Bronchial epithelial cell (primary cell): Measurements from ENCODE around the gene FAIM2. TPM values are rescaled to one million over a fixed set of nuclear protein-coding genes. Genes with fewer than 3 reads are reported as not detected.

Experiments used
- DNase-seq: peaks from one replicate; pipeline ENCODE4 v3.0.0-alpha.2; 2010; ENCODE audit warnings: low read depth
- FAIRE-seq: peaks from 2 replicates; lab custom pipeline; 2011; peaks lifted over from hg19 to GRCh38; lab: Jason Lieb, UNC
- H3K27me3 ChIP-seq: 2 replicates; pipeline ENCODE4 v1.5.1; 2011; ENCODE audit warnings: low read length; ENCODE audit not compliant: control insufficient read depth, insufficient read depth
- H3K36me3 ChIP-seq: 2 replicates; pipeline ENCODE4 v1.5.1; 2011; ENCODE audit warnings: low read length; ENCODE audit not compliant: control insufficient read depth, insufficient read depth
- H3K4me3 ChIP-seq: 2 replicates; pipeline ENCODE4 v1.5.1; 2011; ENCODE audit warnings: mild to moderate bottlenecking, low read depth, low read length, control low read depth
- CTCF ChIP-seq: IDR thresholded peaks from 2 replicates; pipeline ENCODE4 v1.5.1; 2011; ENCODE audit warnings: mild to moderate bottlenecking, moderate library complexity, low read length, control low read depth, inconsistent platforms; ENCODE audit not compliant: insufficient read depth, severe bottlenecking
- total RNA-seq: library from RNA; depleted of rRNA; stranded (reverse); fragments of >200 nt; gene quantifications from 2 replicates; pipeline ENCODE4 v1.2.1, GENCODE V29; 2014

The FAIM2 gene
- total RNA-seq, 1 donor from 2014 or later: 0.53 TPM

GRCh38 chr12:49901026-49901425 lies 2.7 kb downstream of the FAIM2 start:
- Histone ChIP-seq H3K27me3 (peaks cover 20% of the 10 kb centered on the region), H3K4me3 (no peak overlapping the region), H3K36me3 (no peaks in the 10 kb centered on the region)
- DNase-seq (no peak), FAIRE-seq (no peak)
- no peak for TF ChIP-seq CTCF

GRCh38 chr12:49900371-49900770 lies 3.3 kb downstream of the FAIM2 start:
- no peak overlapping the region for H3K4me3 ChIP-seq
- DNase-seq (no peak), FAIRE-seq (no peak)
- TF ChIP-seq CTCF: no peak
- H3K36me3 ChIP-seq: no peaks in the 10 kb centered on the region
- peaks cover 20% of the 10 kb centered on the region for H3K27me3 ChIP-seq

- peak; percentile 40 for FAIRE-seq
- no peak overlapping the region for H3K4me3 ChIP-seq
- H3K36me3 ChIP-seq: no peaks in the 10 kb centered on the region
- peaks cover 20% of the 10 kb centered on the region for H3K27me3 ChIP-seq
- DNase-seq: no peak
- no peak for TF ChIP-seq CTCF
These were observed 3.8 kb downstream of the FAIM2 start for GRCh38 chr12:49899921-49900320.

GRCh38 chr12:49899286-49899843 lies 4.3 kb downstream of the FAIM2 start:
- Histone ChIP-seq H3K27me3 (peaks cover 19% of the 10 kb centered on the region), H3K36me3 (no peaks in the 10 kb centered on the region), H3K4me3 (no peak overlapping the region)
- DNase-seq: no peak
- no peak for TF ChIP-seq CTCF
- no peak for FAIRE-seq

- no peak for DNase-seq
- Histone ChIP-seq H3K4me3 (no peak overlapping the region), H3K36me3 (no peaks in the 10 kb centered on the region), H3K27me3 (peaks cover 13% of the 10 kb centered on the region)
- no peak for FAIRE-seq
- TF ChIP-seq CTCF: no peak
These were observed 6.4 kb downstream of the FAIM2 start for GRCh38 chr12:49897276-49897675.

GRCh38 chr12:49895773-49896172 lies 7.9 kb downstream of the FAIM2 start:
- Histone ChIP-seq H3K4me3 (no peak overlapping the region), H3K27me3 (peaks cover 14% of the 10 kb centered on the region), H3K36me3 (no peaks in the 10 kb centered on the region)
- FAIRE-seq (no peak), DNase-seq (no peak)
- TF ChIP-seq CTCF: no peak
